GM21717 (cell line): ENCODE data around the gene RANGAP1.
A peak's percentile ranks its signal among the peaks of the same experiment; 100 is the strongest.

ENCODE experiments used
- ATAC-seq: cut with Tn5 transposase; IDR thresholded peaks from one replicate; pipeline ENCODE4 v1.9.1; 2021; ENCODE audit warnings: mild to moderate bottlenecking, moderate library complexity; ENCODE audit not compliant: unreplicated experiment

RANGAP1 gene

DNA sequence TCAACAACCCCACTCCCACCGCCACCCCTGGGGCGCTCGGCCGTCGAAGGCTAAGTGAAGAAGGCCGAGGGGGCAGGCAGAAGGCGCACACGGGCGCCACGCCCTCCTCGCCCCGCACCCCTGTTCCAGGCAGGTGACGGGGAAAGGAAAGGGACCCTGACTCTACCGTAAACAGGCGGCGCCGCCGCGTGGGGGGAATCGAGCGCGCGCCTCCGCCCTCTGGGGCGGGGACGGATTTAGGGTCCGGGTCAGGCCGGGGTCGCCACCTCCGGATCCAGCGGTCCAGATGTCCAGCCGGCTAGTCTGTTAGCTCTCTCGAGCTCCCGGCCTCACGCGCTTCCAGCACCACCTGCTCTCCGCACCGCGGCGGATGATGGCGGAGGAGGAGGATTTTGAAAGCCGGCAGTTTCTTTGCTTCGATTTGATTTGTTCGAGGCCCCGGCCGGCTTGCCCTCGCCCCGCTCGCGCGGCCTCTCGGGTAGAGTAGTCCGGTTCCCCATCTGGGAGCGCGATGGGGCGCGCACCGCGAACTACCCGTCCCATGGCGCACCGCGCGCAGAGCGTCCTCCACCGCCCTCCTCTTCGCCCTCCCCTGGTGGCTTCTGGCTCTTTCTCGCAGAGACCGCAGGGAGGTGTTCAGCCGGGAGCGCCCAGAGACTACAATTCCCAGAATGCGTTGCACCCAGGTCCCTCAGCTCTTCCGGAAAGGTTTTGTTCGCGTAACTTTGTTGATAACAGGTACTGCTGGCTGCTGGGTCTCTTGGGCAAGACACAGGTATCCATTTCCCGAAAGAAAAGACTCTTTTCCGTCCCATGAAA is at the start of gene RANGAP1:
RANGAP1 (minus strand) TSS at position 368 of the 819 bp plus-strand sequence. CDS start 5,143 bp downstream, outside the sequence.
- ATAC-seq: peak; percentile 91

GRCh38 chr22:41334951-41335635 is 49.1 kb upstream of the RANGAP1 start:
- ATAC-seq: no peak

DNA sequence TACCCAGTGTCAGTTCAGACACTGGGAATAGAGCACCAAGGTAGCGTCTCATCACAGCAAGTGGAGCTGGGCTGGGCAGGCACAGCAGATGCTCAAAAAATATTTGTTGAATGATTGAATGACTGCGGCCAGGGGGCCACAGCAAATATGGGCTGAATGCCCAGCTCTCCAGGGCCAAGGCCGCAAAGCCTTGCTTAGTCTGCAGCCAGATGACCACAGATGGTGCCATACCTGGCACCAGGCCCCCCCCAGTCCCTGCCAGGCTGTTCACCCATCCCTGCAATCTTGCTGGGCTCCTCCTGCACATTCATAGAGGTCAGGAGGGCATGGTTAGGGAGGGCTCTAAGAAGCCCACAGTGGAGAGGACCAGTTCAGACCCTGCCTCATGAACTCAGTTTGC is 48.2 kb upstream of the RANGAP1 start:
- ATAC-seq: no peak

DNA sequence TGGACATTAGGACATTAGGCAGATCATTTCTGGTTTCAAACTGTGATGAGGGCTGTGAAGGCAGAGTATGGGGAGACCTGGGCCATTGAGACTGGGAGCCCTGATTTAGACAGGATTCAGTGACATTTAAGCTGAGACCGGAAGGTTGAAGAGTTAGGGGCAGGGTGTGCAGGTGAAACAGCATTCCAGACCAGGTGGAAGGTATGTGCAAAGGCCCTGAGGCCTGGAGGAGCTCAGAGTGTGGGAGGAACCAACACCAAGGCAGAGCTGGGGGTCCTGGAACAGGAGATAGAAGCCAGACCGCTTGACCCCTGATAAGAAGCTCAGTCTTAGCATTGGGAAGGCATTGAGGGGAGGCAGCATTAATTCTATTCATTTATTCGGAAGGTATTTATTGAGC is 47.8 kb upstream of the RANGAP1 start:
- ATAC-seq: no peak

DNA sequence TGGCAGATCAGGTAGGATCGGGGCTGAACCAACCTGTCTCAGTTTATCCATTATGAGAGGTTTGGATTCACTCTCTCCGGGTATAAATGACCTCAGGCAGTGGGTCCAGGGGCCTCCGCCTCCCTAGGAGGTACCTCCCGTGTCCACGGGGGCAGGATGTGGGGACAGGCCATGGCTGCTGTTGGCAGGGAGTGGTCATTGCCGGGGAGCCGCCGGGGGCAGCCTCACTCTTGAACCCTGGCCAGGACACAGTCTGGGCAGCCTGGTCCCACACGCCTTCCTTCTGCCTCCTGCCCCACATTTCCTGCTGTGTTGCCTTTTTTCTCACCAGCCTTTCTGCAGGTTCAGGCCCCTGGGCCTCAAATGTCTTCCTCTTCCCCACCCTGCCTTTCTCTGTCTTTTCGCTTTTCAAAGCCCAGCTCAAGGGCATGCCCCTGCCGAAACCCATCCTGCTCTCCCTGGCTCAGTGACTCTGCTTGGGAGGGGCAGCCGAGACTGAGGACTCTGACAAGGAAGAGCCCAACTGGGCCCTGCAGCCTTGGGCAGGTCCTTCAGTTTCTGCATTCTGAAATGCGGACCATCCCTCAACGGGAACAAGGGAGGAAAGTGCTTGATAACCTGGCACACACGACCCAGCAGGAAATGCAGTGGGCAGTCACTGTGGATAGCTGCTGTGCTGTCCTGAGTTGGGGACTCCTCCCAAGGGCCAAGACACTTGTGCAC is 46.4 kb upstream of the RANGAP1 start:
- no peak for ATAC-seq

GRCh38 chr22:41330169-41330568 is 44.2 kb upstream of the RANGAP1 start:
- ATAC-seq: no peak

GRCh38 chr22:41327124-41327523 is 41.1 kb upstream of the RANGAP1 start:
- no peak for ATAC-seq

GRCh38 chr22:41324821-41325528 is 39.0 kb upstream of the RANGAP1 start:
- ATAC-seq: no peak

DNA sequence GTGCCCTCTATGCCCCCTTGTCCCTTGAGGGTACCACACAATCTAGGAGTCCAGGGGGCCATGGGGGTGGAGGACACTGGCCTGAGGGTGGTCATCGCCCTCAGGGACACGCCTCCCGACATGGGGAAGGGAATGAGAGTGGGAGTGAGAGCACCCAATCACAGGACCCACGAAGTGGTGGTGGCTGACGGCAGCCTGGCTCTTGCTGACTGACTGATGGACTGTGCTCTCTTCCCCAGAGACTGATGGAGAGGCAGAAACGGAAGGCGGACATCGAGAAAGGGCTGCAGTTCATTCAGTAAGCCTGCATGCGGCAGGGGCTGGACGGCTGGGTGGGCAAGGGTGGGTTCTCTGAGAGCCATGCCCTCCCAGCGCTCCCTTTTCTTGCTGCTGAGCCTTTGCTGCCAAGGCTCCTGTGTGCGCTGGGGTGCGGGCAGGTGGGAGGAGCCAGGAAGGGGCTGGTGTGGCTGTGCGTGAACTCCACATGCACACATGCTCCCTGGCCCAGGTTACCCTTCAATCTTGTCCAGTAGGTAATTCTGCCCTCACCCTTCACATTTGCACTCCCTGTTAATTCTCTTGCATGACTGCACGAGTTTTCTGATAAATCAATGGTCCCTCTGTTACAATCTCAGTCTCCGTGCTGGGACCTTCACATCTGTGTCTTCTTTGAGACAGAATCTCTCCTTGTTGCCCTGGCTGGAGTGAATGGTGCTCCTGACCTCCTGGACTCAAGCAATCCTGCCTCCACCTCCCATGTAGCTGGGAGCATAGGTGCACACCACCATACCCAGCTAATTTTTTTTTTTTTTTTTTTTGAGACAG is 34.6 kb upstream of the RANGAP1 start:
- ATAC-seq: no peak

DNA sequence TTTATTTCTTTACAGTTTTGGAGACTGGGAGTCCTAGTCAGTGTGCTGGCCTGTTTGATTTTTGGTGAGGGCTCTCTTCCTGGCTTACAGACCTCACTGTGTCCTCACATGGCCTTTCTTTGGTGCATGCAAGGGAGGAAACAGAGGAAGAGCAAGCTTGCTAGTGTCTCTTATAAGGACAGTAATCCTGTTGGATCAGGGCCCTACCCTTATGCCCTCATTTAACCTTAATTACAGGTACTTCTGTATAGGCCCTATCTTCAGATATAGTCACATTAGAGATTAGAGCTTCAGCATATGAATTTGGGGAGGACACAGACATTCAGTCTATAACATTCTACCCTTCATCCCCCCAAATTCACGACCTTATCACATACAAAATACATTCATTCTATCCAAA is 29.6 kb upstream of the RANGAP1 start:
- no peak for ATAC-seq

- ATAC-seq: no peak
These were observed 28.8 kb upstream of the RANGAP1 start for GRCh38 chr22:41314821-41315220.

- ATAC-seq: no peak
These were observed 25.5 kb upstream of the RANGAP1 start for GRCh38 chr22:41311487-41311886.

DNA sequence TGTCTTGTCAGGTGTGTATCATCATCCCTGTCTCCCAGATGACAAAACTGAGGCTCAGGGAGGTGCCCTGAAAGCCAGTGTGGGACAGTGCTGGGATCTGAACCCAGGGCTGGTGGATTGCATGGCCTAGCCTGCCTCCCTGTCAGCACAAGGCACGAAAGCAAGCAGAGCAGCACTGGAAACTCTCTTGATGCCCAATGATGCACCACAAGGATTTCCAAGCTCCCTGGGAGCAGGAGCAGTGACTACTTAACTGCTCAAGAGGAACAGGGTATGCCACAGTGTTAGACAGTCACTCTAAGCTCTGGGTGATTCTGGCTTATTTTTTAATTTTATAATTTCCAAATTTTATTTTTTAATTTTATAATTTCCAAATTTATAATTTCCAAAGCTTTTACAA is 24.3 kb upstream of the RANGAP1 start:
- ATAC-seq: no peak

- no peak for ATAC-seq
These were observed 22.6 kb upstream of the RANGAP1 start for GRCh38 chr22:41308544-41308947.

DNA sequence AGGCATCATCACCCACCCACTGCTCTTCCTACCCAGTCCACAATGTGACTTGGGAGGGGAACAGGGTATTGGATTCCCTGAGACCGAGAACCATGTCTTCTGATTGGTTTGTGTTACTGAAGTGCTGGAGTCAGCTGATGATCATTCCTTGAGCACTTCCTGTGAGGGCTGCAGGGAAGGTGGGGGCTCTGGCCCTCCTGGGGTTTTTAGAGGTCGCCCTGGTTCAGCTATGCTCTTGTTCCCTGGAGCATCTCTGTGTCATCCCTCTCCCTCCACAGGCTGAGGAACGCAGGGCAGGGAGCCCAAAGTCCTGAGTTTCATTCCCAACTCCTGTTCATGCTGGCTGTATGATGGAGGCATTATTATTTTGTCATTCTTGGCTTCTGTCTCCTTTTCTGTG is 22.1 kb upstream of the RANGAP1 start:
- ATAC-seq: no peak

GRCh38 chr22:41305646-41306045 is 19.7 kb upstream of the RANGAP1 start:
- ATAC-seq: no peak

- ATAC-seq: no peak
These were observed 16.8 kb upstream of the RANGAP1 start for GRCh38 chr22:41302811-41303210.

- ATAC-seq: peak; percentile 8
These were observed 16.2 kb upstream of the RANGAP1 start for GRCh38 chr22:41302021-41302767.
